ENCODE measurements around the gene GLTPD2. TPM values are rescaled to one million over a fixed set of nuclear protein-coding genes. Genes with fewer than 3 reads are reported as not detected.

The GLTPD2 gene
- under 1 TPM in 9 of 10 donors, not detected in 1; 0.40 to 0.79 (median 0.56) TPM for polyA plus RNA-seq (ENCODE audit: insufficient read length in 10 of 10)
- long read RNA-seq, donor 1: 0 reads
- long read RNA-seq, donor 2: 0 reads
- long read RNA-seq, donor 3: 0 reads
- long read RNA-seq, donor 4: 0 reads
- long read RNA-seq, donor 5: 0 reads
- long read RNA-seq, donor 6: 0 reads
- long read RNA-seq, donor 7: 0 reads
- long read RNA-seq, donor 8: 0 reads
- long read RNA-seq, donor 9: 0 reads

DNA sequence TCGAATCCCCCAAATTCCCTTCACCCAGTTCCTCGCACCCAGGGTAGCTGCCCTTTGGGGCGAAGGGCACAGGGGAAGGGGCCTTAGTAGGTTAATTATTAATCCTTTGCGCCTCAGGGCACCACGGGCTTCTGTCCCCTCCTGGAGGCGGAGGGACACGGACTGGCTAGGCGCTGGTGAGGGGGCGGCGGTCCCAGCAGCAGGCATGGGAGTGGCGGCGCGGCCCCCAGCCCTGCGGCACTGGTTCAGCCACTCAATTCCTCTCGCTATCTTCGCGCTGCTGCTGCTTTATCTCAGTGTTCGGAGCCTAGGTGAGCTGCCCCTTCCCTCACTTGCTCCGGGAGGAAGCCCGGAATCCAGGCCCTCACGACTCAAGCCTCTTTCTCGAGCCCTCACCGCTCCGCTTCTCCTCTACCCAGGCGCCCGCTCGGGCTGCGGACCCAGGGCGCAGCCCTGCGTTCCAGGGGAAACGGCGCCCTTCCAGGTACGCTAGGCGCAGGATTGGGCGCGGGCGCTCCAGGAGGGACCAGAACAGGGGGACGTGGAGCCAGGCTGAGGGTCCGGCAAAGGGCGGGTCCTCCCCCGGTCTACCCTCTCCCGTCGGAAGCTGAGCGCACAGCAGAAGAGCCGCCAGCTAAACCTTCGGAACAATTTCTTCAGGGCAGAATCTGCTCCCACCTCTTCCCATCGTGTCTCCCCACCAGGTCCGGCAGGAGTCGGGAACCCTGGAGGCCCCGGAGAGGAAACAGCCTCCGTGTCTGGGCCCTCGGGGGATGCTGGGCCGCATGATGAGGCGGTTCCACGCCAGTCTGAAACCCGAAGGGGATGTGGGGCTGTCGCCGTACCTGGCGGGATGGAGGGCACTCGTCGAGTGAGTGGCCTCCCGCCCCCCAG lies at the start of gene GLTPD2:
GLTPD2 (plus strand) TSS at position 158 of the 894 bp plus-strand sequence; CDS start at position 206, 48 bp downstream.
- peak in 1 of 3 donors; percentile 56 for DNase-seq

DNA sequence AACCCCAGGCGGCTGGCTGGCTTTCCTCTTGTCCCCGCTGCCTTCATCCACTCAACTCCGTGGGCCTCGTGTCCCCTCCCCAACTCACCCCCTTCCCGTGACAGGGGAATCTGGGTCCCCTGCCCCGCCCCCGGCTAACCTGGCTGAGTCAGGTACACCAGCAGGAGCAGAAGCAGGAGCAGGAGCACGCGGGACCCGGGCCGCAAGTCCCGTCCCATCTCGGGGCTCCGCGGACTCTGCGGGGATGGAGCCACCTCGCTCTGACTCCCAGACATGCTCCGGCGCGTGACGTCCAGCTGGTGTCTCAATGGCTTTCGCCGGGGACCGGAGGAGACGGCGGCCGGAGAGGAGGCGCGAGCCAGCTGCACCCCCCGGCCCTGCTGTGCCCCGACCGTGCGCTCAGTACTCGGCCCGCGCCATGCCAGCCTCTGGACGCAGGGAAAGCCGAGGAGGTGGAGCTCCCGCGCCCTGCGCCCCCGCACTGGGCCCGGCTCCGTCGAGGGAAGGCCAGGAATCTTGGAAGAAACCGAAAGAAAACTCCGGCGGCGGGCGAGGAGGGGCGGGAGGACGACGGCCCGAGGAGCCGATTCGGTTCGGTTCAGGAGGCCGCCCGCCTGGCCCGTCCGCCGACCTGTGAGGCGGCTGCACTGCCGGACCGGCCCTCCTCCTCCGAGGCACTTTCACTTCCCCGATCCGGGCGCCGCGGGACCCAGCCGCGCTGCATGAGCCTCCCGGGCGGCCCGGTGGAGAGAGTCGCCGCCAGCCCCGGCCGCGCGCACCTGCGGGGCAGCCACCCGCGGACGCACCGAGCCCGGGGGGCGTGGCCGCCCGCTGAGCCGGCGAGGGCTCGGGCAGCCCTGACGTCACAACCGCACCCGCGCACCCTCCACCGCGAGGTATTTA lies 49.4 kb upstream of the GLTPD2 start, which contains the start of the genes CXCL16 and ZMYND15:
CXCL16 (minus strand) TSS at position 807 of the 903 bp plus-strand sequence; CDS start at position 218, 589 bp downstream.
ZMYND15 (plus strand) TSS at position 712 of the 903 bp plus-strand sequence. CDS start 716 bp downstream, outside the sequence.
- peak in 1 of 3 donors; percentile 81 for DNase-seq

DNA sequence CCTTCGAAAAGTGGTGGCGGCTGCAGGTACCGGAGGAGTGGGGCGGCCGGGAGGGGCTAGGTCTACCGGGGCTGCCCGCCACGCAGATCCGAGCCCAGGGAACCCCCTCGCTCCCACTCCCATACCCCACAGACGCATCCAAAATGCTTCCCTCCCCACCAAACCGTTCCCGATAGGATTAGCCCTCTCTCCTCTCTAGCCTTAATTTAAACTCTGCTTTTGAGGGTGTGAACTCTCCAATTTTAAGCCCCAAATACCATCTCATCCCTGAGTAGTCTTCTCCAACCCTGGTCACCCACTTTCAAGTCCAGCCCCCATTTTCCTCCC lies 48.8 kb upstream of the GLTPD2 start:
- no peak for DNase-seq

DNA sequence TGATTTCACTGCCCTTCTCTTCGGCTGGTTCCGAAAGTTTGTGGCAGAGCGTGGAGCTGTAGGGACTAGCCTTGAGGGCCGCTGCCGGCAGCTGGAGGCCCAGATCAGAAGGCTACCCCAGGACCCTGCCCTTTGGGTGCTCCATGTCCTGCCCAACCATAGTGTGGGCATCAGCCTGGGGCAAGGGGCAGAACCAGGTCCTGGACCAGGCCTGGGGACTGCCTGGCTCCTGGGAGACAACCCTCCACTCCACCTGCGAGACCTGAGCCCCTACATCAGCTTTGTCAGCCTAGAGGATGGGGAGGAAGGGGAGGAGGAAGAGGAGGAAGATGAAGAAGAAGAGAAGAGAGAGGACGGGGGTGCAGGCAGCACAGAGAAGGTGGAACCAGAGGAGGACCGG lies 48.2 kb upstream of the GLTPD2 start:
- no peak for DNase-seq

DNA sequence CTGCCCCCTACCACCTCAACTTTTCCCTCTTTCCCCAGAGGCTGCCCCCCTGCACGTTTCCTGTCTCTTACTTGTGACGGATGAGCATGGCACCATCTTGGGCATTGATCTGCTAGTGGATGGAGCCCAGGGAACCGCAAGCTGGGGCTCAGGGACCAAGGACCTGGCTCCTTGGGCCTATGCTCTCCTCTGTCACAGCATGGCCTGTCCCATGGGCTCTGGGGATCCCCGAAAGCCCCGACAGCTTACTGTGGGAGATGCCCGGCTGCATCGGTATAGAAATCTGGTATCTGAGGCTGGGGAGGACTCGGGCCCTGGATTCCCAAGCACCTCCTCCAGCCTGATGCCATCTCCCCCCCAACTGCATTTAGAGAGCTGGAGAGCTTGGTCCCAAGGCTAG lies 47.2 kb upstream of the GLTPD2 start:
- no peak for DNase-seq

DNA sequence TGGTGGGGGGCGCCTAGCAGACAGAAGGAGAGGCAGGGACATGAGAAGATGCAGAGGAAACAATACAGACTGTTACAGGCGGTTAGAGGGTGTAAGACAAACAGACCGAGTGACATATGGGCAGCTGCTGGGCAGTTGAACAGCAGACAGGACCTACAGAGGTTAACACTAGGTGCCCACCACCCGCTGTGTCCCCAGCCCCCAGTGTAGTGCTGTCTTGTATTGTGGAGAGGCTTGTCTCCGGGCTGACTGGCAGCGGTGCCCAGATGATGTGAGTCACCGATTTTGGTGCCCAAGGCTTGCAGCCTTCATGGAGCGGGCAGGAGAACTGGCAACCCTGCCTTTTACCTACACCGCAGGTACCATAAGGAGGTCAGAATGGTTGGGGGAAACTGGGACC lies 46.6 kb upstream of the GLTPD2 start:
- DNase-seq: no peak

DNA sequence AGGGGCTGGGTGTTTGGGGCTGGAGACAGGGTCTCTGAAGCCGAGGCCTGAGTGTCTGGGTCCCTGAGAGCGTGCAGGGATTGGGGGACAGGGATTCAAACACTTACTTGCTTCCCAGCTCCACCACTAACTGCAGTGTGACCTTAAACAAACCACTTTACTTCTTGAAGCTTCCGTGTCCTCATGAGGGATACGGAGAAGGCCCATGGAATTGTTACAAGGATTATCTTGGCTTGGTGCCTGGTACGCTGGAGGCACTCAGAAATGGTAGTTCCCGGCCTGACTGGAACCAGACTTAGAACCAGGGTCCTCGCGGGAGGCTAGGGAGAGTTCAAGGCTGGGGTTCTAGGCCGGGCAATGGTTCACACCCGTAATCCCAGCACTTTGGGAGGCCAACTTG lies 46.1 kb upstream of the GLTPD2 start:
- no peak for DNase-seq

DNA sequence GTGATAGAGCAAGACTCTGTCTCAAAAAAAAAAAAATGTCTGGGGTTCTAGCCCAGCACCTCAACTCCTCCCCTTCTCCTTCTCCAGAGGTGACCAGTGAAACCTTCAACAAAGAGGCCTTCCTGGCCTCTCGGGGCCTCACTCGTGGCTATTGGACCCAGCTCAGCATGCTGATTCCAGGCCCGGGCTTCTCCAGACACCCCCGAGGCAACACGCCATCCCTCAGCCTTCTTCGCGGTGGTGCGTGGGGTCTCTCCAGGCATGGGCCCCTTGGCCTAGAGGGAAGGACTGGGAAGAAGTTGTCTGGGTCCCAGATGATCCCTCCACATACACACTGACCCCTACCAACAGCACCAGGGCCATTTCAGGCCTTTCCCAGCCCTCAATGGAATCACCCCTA lies 45.5 kb upstream of the GLTPD2 start:
- no peak for DNase-seq

DNA sequence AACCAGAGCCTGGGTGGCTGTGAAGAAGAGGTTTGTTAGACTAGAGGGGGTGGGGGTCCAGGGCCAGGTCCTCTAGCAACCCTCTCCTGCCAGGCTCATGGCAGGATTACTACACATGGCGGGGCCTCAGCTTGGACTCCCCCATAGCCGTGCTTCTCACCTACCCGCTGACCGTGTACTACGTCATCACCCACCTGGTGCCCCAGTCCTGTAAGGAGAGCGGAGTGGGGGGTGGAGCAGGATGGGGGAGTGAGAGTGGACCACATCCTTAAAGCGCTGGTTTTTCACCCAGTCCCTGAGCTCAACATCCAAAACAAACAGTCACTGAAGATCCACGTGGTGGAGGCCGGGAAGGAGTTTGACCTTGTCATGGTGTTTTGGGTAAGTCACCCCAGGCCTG lies 44.9 kb upstream of the GLTPD2 start:
- DNase-seq: no peak

DNA sequence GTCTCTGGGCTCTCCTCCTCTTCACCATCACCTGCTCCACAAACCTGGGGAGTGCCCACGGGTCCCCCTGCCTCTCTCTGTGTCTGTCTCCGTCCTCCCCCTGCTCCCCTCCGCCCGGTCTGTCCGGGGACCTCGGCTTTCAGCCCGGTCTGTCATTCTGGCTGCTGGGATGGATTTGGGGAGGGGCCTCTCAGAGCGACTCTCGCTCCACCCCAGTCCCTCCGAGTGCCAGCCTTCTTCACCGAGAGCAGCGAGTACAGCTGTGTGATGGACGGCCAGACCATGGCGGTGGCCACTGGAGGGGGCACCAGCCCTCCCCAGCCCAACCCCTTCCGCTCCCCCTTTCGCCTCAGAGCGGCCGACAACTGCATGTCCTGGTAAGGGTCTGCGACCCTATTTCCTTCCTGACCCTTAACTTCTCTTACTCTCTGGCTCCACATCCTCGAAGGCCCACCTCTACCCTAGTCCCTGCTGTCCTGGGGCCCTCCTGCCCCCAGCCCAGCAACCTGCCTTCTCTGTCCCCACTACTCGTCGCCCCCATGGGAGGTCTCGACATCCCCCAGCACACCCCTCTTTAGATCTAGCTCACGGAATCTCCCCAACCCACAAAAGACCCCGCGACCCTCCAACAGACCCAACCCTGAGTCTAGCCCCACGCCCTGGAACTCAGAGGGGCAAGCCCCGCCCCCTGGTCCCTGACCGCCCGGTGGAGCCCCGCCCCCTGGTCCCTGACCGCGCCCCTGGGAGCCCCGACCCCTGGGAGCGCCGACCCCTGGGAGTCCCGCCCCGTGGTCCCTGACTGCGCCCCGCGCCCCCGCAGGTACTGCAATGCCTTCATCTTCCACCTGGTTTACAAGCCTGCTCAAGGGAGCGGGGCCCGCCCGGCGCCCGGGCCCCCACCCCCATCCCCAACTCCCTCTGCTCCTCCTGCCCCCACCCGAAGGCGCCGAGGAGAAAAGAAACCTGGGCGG lies 43.5 kb upstream of the GLTPD2 start:
- no peak for DNase-seq

DNA sequence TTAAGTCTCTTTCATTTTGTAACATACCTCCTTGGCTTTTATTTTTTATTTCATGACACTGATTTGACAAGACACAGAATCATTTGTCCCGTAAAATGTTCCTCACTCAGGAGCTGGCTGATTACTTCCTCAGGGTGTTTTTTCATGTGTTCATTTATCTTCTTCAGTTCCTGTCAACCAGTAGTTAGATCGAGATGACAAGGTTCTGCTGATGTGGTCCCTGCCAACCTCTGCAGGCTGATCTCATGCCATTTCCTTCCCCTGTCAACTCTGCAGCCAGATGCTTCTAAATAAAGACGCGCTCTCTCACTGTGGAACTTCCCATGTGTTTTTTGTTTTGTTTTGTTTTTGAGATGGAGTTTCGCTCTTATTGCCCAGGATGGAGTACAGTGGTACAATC lies 40.9 kb upstream of the GLTPD2 start:
- no peak for DNase-seq

DNA sequence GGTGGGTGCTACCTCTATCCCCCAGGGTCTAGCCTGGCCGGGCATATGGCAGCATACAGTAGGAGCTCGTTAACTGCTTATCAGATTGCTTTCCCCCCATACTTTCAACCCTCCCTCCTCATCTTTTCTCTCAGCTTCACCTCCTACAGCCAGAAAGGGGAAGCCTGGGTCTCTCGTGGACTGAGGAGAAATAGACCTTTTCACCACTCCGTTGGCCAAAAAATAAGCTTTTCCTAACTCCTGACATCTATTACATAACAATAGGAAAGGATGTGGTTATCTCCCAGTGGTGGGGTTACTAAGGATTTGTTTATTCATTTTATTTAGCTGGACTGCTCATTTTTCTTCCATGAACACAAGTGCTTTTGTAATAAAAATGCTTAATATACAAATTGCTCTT lies 40.1 kb upstream of the GLTPD2 start:
- DNase-seq: no peak

DNA sequence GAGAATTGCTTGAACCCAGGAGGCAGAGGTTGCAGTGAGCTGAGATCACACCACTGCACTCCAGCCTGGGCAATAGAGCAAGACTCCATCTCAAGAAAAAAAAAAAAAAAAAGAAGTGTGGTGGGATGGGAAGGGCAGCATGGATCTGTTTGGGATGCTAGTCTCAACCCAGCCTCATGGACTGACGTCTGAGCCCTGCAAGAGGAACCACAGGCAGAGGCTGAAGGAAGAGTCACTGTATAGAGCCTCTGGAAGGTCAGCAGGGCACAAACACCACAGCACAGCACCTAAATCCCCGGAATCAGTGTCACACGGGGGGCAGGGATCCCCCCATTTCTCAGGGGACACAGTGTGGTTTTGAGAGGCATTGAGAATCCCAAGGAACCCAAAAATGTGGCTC lies 38.2 kb upstream of the GLTPD2 start:
- DNase-seq: no peak

DNA sequence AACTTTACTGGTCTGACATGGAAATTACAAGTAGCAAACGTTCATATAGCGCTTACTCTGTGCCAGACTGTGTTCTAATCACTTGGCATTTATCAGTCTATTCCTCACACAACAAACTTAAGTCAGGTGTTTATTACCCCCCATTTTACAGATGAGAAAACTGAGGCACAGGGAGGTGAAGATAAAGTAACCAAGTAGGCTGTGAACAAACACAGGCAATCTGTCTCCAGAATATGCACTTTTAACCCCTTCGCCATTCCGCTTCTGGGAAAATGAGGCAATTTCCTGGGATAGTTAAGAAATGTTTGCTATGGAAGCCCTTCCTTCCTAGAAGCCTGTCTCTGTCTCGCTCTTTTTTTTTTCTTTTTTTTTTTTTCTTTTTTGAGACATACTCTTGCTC lies 36.8 kb upstream of the GLTPD2 start:
- DNase-seq: no peak

DNA sequence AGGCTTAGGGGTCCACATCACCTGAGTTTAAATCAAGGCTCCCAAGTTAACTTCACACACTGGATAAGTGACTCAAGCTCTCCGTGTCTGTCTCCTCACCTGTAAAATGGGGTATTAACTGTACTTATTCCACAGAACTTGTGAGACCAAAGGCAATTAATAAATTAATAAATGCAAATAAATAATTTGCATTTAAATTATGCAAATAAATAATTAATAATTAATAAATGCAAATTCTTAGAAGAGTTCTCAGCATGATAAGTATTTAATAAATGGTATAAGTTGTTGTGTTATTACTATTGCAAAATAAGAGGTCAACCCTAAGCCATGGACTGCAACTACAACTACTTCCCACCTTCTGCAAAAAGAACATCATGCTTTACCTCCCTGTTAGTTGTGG lies 35.4 kb upstream of the GLTPD2 start:
- DNase-seq: no peak

DNA sequence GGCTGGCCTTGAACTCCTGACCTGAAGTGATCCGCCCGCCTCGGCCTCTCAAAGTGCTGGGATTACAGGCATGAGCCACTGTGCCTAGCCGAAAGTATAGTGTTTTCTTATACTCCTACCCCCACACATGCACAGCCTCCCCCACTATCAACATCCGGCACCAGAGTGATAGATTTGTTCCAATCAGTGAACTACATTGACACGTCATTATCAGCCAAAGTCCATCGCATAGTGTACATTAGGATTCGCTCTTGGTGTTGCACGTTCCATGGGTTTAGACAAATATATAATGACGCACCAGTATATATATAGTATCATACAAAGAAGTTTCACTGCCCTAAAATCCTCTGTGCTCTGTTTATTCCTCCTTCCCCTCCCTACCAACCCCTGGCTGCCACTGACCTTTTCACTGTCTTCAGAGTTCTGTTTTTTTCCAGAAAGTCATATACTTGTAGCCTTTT lies 29.0 kb upstream of the GLTPD2 start:
- no peak for DNase-seq

DNA sequence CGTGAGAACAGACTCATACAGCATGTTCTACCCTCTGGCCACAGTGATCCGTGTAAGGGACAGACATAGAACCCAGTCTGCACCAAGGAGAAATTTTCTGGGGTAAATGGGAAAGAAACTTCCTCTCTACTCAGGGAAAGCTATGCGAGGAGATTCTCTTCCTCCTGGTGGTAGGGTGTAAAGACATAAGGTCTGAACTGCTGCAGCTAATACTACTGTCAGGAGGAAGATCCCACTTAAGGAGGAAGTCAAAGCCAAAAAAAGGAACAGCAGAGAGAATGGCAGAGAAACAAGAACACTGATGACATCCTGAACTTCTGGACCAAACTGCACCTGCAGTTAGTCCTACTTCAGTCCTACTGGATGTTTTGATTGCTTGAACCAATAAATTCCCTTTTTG lies 24.2 kb upstream of the GLTPD2 start:
- DNase-seq: no peak

DNA sequence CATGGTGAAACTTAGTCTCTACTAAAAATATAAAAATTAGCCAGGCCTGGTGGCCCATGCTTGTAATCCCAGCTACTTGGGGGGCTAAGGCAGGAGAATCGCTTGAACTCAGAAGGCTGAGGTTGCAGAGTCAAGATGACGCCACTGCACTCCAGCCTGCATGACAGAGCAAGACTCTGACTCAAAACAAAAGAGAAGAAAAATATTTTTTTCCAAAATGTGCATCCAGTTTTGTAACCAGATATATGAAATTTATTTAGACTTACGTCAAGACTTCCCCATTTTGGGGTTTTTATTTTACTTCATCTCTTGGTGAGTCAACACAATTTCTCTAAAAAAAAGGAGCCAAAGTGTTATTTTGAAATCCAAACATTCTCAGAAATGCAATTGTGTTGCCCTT lies 22.6 kb upstream of the GLTPD2 start:
- DNase-seq: no peak

DNA sequence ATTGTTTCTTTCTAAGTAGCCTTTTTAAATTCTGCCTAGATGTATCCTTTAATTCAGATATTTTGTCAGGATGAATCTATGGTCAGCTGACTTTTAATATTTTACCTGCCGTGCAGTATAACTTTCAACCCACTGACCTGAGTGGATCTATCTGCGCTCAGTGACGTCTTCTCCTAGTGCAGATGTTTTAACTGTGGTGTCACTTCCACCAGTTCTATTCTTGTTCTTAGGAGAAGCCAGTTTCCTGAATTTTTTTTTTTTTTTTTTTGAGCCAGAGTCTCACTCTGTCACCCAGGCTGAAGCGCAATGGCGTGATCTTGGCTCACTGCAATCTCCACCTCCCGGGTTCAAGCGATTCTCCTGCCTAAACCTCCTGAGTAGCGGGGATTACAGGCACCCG lies 22.0 kb upstream of the GLTPD2 start:
- no peak for DNase-seq

DNA sequence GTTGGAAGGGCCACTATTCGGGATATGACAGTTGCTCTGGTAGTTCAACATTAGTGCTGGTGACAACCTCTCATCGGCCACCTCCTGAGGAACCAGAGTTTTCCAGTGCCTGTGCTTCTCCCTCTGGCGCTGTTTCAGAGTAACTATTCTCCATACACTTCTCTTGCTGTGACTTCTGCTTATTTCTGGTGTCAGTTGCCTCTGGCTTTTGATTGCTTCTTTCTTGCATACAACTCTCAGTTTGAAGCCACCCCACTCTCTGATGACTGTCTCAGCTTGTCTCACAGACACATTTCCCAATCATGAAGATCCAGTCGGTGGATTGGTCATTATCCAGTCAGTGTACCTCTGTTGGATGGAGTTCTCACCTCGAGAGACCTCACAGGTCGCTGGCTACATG lies 20.5 kb upstream of the GLTPD2 start:
- DNase-seq: peak in 1 of 3 donors; percentile 30

DNA sequence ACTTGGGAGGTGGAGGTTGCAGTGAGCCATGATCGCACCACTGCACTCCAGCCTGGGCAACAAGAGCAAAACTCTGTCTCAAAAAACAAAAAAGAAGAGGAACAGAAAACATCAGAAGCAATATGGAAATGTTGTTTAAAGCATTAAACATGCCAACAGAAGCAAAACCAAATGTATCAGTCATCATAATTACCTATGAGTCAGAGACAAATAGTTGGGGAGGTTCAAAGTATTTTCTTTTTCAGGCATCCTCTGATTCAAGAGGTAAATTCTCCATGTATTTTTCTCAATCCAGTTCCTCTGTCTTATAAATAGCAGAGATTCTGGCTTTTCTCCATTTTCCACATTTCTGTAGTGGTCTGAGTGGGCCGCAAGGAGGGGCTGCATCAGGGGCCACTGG lies 19.1 kb upstream of the GLTPD2 start:
- DNase-seq: no peak

All from muscle of back (tissue), 13 donors.